Neural crest cell (in vitro differentiated cells): ENCODE results near the gene CALML5. TPM values are rescaled to one million over a fixed set of nuclear protein-coding genes. Genes with fewer than 3 reads are reported as not detected.

Experiments used
- DNase-seq: peaks from one replicate; pipeline ENCODE4 v3.0.0; 2021; ENCODE audit warnings: low read depth, mixed read lengths, low spot score
- H3K27ac Mint-ChIP-seq: one replicate; pipeline ENCODE4 v1.8.0; 2021; ENCODE audit warnings: mild to moderate bottlenecking, mixed read lengths; ENCODE audit not compliant: unreplicated experiment
- H3K27me3 Mint-ChIP-seq: 2 replicates; pipeline ENCODE4 v1.8.0; 2021; ENCODE audit warnings: low read depth, mild to moderate bottlenecking, mixed read lengths
- H3K36me3 Mint-ChIP-seq: 2 replicates; pipeline ENCODE4 v1.8.0; 2021; ENCODE audit warnings: low read depth, mild to moderate bottlenecking, mixed read lengths
- H3K4me1 Mint-ChIP-seq: 2 replicates; pipeline ENCODE4 v1.8.0; 2021; ENCODE audit warnings: mixed read lengths
- H3K4me3 Mint-ChIP-seq: one replicate; pipeline ENCODE4 v1.8.0; 2021; ENCODE audit warnings: mild to moderate bottlenecking, mixed read lengths
- H3K9me3 Mint-ChIP-seq: 2 replicates; pipeline ENCODE4 v1.8.0; 2021; ENCODE audit warnings: mixed read lengths
- total RNA-seq: library from RNA; stranded (reverse); gene quantifications from 2 replicates; pipeline ENCODE4 v1.2.1, GENCODE V29; 2021
- TF ChIP-seq, protein P1 (sequence below): fragments of 200-600 bp; sonication (generic); conservative IDR thresholded peaks from 2 replicates; pipeline ENCODE4 v1.5.0; 2021; ENCODE audit warnings: antibody characterized with exemption, mild to moderate bottlenecking

Gene CALML5
- total RNA-seq, 1 donor from 2014 or later = not detected

DNA sequence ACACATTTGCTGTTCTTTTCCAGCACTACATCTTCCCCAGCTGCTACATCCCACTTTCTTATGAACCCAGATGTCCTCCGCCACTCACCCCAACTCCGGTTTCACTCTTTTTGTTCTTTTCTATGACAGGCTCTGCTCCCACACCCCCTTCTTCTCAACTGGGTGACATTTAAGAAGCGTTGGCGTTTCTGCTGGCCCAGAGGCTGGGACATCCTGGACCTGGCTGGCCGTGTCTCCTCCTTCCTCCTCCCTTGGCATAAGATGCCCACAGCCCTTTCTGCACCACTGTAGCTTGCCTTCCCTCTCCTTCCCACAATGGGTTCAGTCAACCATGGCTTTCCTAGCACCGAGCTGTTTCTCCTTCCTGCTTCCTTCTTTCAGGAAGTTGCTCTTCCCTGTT is 9.4 kb upstream of the CALML5 start:
- no peaks in the 10 kb centered on the region for H3K36me3 Mint-ChIP-seq
- H3K27ac Mint-ChIP-seq = no peak overlapping the region
- H3K9me3 Mint-ChIP-seq = no peaks in the 10 kb centered on the region
- no peak overlapping the region for H3K4me3 Mint-ChIP-seq
- TF ChIP-seq, protein P1, sequence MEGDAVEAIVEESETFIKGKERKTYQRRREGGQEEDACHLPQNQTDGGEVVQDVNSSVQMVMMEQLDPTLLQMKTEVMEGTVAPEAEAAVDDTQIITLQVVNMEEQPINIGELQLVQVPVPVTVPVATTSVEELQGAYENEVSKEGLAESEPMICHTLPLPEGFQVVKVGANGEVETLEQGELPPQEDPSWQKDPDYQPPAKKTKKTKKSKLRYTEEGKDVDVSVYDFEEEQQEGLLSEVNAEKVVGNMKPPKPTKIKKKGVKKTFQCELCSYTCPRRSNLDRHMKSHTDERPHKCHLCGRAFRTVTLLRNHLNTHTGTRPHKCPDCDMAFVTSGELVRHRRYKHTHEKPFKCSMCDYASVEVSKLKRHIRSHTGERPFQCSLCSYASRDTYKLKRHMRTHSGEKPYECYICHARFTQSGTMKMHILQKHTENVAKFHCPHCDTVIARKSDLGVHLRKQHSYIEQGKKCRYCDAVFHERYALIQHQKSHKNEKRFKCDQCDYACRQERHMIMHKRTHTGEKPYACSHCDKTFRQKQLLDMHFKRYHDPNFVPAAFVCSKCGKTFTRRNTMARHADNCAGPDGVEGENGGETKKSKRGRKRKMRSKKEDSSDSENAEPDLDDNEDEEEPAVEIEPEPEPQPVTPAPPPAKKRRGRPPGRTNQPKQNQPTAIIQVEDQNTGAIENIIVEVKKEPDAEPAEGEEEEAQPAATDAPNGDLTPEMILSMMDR = no peak
- H3K4me1 Mint-ChIP-seq = peaks cover 16% of the 10 kb centered on the region
- H3K27me3 Mint-ChIP-seq = no peaks in the 10 kb centered on the region
- DNase-seq = no peak

DNA sequence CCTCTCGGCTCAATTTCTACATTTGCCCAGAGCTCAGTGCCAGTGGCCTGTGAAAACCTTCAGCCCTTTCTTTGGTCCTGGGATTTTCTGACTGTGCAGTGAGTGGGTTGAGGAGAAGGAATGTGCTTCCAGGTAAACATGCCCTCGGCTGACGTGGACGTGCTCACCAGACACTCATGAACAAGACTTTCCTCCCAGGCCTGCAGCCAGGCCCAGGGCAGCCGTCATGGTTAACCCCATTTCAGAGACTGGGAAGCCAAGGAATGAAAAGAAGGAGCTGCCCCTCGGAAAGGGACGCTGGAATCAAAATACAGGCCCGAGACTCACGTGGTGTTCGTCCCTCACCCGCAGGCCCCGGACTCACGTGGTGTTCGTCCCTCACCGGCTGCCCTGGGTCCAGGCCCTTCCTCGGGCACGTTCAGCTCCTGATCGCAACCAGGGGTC is 8.8 kb upstream of the CALML5 start:
- Mint-ChIP-seq H3K36me3 (no peaks in the 10 kb centered on the region), H3K4me1 (peaks cover 12% of the 10 kb centered on the region), H3K27me3 (no peaks in the 10 kb centered on the region), H3K9me3 (no peaks in the 10 kb centered on the region), H3K4me3 (no peak overlapping the region), H3K27ac (no peak overlapping the region)
- TF ChIP-seq, protein P1 = no peak
- DNase-seq = no peak

DNA sequence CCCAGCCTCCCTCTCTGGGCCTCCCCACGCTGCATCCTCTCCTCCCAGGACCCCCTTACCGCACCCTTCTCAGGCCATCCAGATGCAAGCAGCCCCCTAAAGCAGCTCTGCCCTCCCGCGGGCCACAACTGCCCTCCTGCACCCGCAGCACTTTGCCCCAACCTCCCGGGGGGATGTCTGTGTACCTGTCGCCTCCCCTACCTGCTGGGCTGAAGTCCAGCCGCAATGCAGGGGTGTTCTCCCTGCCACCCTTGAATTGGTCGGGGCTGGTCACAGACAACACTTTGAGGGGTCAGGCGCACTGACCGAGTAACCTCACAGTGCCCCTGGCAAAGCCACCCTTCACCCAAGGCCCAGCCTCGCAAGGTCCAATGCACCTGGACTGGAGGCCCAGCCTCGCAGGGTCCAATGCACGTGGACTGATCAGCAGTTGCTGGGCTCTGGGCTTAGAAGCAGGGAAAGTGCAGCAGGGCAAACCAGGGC is 8.3 kb upstream of the CALML5 start:
- Mint-ChIP-seq H3K9me3 (no peaks in the 10 kb centered on the region), H3K27ac (no peak overlapping the region)

DNA sequence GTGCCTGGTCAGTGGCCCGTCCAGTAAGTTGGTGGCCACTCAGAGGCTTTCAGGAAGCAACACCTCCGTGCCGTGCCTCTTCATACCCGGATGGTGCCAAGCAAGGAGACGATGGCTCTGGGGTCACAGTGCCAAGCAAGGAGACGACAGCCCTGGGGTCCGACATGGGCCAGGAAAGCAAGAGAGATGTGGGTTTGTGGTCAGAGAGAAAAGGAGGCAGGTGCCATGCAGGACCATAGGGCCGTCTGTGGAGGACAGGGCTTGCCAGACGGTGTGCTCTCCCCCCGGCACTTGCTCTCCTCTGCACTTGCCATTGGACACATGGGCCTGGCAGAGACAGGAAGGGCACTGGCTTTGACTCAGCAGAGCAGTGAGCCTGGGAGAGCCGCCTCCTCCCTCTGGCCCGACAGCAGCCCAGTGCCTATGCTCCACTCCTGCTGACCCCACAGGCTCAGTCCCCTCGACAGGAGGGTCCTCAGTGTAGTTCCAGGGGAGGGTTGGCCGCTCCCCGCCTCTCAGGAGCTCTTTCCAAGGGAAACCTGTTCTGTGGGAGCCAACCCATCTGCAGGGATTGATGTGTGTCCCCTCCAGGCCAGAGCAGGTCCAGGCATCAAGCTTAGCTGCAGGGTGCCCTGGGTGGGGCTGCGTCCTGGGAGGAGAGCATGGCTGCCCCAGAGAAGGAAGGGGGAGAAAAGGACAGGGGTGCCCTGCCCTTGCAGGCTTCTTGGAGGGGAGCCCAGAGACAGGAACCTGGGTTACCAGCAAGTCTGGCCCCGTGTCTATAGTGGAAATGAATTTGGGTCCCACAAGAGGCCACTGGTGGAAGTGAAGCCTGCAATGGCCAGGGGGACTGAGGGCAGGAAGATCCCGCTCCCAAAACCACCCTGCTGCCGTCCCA is 7.6 kb upstream of the CALML5 start:
- TF ChIP-seq, protein P1 = no peak
- Mint-ChIP-seq H3K4me3 (no peak overlapping the region), H3K27me3 (no peaks in the 10 kb centered on the region), H3K9me3 (no peaks in the 10 kb centered on the region), H3K4me1 (peaks cover under 1% of the 10 kb centered on the region), H3K36me3 (no peaks in the 10 kb centered on the region), H3K27ac (peak overlapping the region; percentile 23)
- no peak for DNase-seq

More for the DNA sequence above, 8.3 kb upstream of the CALML5 start:
- no peak overlapping the region for H3K4me3 Mint-ChIP-seq
- no peaks in the 10 kb centered on the region for H3K27me3 Mint-ChIP-seq
- no peak for DNase-seq
- no peaks in the 10 kb centered on the region for H3K36me3 Mint-ChIP-seq
- TF ChIP-seq, protein P1 = no peak
- H3K4me1 Mint-ChIP-seq = peaks cover 7% of the 10 kb centered on the region

DNA sequence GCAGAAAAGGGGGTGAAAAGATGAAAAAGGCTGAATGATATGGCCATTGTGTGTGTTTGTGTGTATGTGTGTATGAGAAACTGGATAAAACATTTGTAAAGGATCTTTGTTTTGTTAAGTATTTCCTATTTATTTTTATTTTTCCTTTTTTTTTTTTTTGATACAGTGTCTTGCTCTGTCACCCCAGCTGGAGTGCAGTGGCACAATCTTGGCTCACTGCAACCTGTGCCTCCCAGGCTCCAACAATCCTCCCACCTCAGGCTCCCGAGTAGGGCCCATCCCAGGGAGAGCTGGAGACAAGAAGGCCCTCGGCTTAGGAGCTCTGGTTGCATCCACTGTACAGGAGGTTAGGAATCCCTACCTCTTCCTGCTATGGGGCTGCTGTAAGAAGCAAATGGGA is 6.9 kb upstream of the CALML5 start:
- TF ChIP-seq, protein P1 = no peak
- Mint-ChIP-seq H3K4me1 (no peaks in the 10 kb centered on the region), H3K9me3 (no peaks in the 10 kb centered on the region), H3K36me3 (no peaks in the 10 kb centered on the region), H3K27ac (no peak overlapping the region), H3K4me3 (no peak overlapping the region), H3K27me3 (no peaks in the 10 kb centered on the region)
- DNase-seq = no peak
